ENCODE measurements around the gene TMEM88. TPM values are rescaled to one million over a fixed set of nuclear protein-coding genes. Genes with fewer than 3 reads are reported as not detected.
A peak's percentile ranks its signal among the peaks of the same experiment; 100 is the strongest.

Gene TMEM88
- total RNA-seq, 4 donors from 2014 or later: 0.91 to 5.9 (median 3.4) TPM

GRCh38 chr17:7820231-7820630 lies 34.6 kb upstream of the TMEM88 start:
- intact Hi-C loops (cut with DNase I; ENCODE audit: low total_unique reads): no loop called here
- WGBS, 2 donors: 81 to 88% methylated on average over 5 of the region's 5 CpGs
- H3K4me3 ChIP-seq (ENCODE audit: low read depth, poor library complexity, severe bottlenecking): no peak overlapping the region
- TF ChIP-seq CTCF (IDR thresholded peaks at IDR 0.05): no peak
- no peak for TF ChIP-seq POLR2A (IDR thresholded peaks at IDR 0.05)
- DNase-seq (ENCODE audit: low spot score in 2 of 2): no peak

GRCh38 chr17:7822126-7822525 lies 32.7 kb upstream of the TMEM88 start:
- DNase-seq (ENCODE audit: low spot score in 2 of 2): no peak
- WGBS, 2 donors: 71 to 82% methylated on average over 14 of the region's 14 CpGs
- H3K4me3 ChIP-seq (ENCODE audit: low read depth, poor library complexity, severe bottlenecking): no peak overlapping the region
- no peak for TF ChIP-seq CTCF (IDR thresholded peaks at IDR 0.05)
- TF ChIP-seq POLR2A (IDR thresholded peaks at IDR 0.05): no peak
- intact Hi-C loops (cut with DNase I; ENCODE audit: low total_unique reads): no loop called here

- TF ChIP-seq CTCF (IDR thresholded peaks at IDR 0.05) (no peak), POLR2A (IDR thresholded peaks at IDR 0.05) (no peak)
- H3K4me3 ChIP-seq (ENCODE audit: low read depth, poor library complexity, severe bottlenecking): no peak overlapping the region
- intact Hi-C loops (cut with DNase I; ENCODE audit: low total_unique reads): no loop called here
- peak in 1 of 2 donors; percentile 79 for DNase-seq (ENCODE audit: low spot score in 2 of 2)
- WGBS, 2 donors: 80 to 83% methylated on average over 20 of the region's 20 CpGs
Observed at GRCh38 chr17:7823581-7824001, 31.3 kb upstream of the TMEM88 start.

- WGBS, 2 donors: 72 to 75% methylated on average over 9 of the region's 9 CpGs
- intact Hi-C loops (cut with DNase I; ENCODE audit: low total_unique reads): no loop called here
- peak in 1 of 2 donors; percentile 74 for DNase-seq (ENCODE audit: low spot score in 2 of 2)
- no peak overlapping the region for H3K4me3 ChIP-seq (ENCODE audit: low read depth, poor library complexity, severe bottlenecking)
- TF ChIP-seq POLR2A (IDR thresholded peaks at IDR 0.05): no peak
Observed at GRCh38 chr17:7824021-7824924, 30.6 kb upstream of the TMEM88 start.

- TF ChIP-seq CTCF (IDR thresholded peaks at IDR 0.05) (no peak), POLR2A (IDR thresholded peaks at IDR 0.05) (no peak)
- intact Hi-C loops (cut with DNase I; ENCODE audit: low total_unique reads): no loop called here
- H3K4me3 ChIP-seq (ENCODE audit: low read depth, poor library complexity, severe bottlenecking): no peak overlapping the region
- peak in 1 of 2 donors; percentile 68 for DNase-seq (ENCODE audit: low spot score in 2 of 2)
- 30 to 33% methylated on average over 12 of the region's 12 CpGs for WGBS, 2 donors
Observed at GRCh38 chr17:7825206-7825990, 29.5 kb upstream of the TMEM88 start.

- intact Hi-C loops (cut with DNase I; ENCODE audit: low total_unique reads): no loop called here
- DNase-seq (ENCODE audit: low spot score in 2 of 2): peak in 1 of 2 donors; percentile 84
- no peak overlapping the region for H3K4me3 ChIP-seq (ENCODE audit: low read depth, poor library complexity, severe bottlenecking)
- no peak for TF ChIP-seq CTCF (IDR thresholded peaks at IDR 0.05)
- TF ChIP-seq POLR2A (IDR thresholded peaks at IDR 0.05): no peak
- WGBS, 2 donors: 93 to 95% methylated on average over 8 of the region's 8 CpGs
Observed at GRCh38 chr17:7830616-7831015, 24.2 kb upstream of the TMEM88 start.
